ENCODE data around the gene TEAD1.

The TEAD1 gene

DNA sequence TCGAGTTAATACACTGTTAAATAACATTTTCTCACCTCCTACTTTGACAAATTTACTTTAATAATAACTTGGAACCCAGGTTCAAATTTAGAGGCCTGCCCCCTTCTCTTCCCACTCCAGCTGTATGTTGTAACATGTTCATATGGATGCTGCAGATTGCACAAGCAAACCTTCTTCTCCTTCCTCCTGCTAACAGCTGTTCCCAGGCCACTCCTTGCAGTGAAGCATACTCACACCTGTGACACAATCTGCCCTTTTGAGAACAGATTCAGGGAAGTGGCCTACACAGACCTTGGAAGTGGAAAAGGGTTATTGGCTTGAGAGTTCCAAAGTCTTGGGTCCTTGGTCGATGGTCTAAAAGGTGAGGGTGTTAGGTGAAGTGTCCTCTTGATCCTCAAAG, 131.9 kb downstream of the TEAD1 start:
- no peaks in the 10 kb centered on the region for H3K79me2 ChIP-seq (ENCODE audit: control insufficient read depth, low read length)
- H3F3A ChIP-seq (ENCODE audit: control insufficient read depth, insufficient read depth), result no peaks in the 10 kb centered on the region

DNA sequence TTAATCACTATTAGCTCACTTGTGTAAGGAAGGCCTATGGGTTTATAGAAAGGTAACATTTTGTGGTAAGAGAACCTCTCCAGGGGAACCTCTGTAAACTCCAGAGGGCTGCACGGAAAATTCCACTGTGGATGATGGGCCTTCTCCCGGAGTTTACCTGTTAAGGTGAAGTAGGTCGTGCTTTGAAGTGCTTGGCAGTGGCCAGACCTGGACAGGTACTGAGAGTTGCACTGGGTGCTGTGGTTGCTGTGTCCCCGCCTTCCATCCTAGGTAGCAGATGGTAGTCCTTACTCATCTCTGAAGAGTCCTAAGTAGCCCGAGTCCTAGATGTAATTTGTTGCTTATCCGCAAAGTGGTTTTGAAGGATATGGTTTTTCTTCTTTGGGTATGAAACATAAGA, 133.4 kb downstream of the TEAD1 start:
- no peak overlapping the region for H3K4me3 ChIP-seq (ENCODE audit: low read length)
- no peak overlapping the region for H3K27ac ChIP-seq (ENCODE audit: low read depth, low read length)
- no peaks in the 10 kb centered on the region for H3K27me3 ChIP-seq (ENCODE audit: control insufficient read depth, low read length)
- H3K9me2 ChIP-seq (replicated peaks; ENCODE audit: control insufficient read depth, low read length), result no peaks in the 10 kb centered on the region
- no peaks in the 10 kb centered on the region for H4K20me1 ChIP-seq (ENCODE audit: control insufficient read depth, insufficient read depth, low read depth, low read length)
- no peaks in the 10 kb centered on the region for H3K4me1 ChIP-seq (ENCODE audit: control insufficient read depth, low read length)
- no peaks in the 10 kb centered on the region for H3K9me3 ChIP-seq (ENCODE audit: control insufficient read depth, insufficient read depth, low read length)
- no peaks in the 10 kb centered on the region for H3K36me3 ChIP-seq (ENCODE audit: control insufficient read depth, low read length)
- H3F3A ChIP-seq (ENCODE audit: control insufficient read depth, insufficient read depth), result no peaks in the 10 kb centered on the region
- H3K4me2 ChIP-seq (ENCODE audit: low read length), result no peak overlapping the region
- TF ChIP-seq, protein P1, sequence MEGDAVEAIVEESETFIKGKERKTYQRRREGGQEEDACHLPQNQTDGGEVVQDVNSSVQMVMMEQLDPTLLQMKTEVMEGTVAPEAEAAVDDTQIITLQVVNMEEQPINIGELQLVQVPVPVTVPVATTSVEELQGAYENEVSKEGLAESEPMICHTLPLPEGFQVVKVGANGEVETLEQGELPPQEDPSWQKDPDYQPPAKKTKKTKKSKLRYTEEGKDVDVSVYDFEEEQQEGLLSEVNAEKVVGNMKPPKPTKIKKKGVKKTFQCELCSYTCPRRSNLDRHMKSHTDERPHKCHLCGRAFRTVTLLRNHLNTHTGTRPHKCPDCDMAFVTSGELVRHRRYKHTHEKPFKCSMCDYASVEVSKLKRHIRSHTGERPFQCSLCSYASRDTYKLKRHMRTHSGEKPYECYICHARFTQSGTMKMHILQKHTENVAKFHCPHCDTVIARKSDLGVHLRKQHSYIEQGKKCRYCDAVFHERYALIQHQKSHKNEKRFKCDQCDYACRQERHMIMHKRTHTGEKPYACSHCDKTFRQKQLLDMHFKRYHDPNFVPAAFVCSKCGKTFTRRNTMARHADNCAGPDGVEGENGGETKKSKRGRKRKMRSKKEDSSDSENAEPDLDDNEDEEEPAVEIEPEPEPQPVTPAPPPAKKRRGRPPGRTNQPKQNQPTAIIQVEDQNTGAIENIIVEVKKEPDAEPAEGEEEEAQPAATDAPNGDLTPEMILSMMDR (IDR thresholded peaks at IDR 0.05; ENCODE audit: low read depth, low read length, poor library complexity, severe bottlenecking), result no peak
- no peak for TF ChIP-seq EZH2phosphoT487 (IDR thresholded peaks at IDR 0.05; ENCODE audit: borderline replicate concordance, low read length)
- H3K79me2 ChIP-seq (ENCODE audit: control insufficient read depth, low read length), result no peaks in the 10 kb centered on the region

More for the DNA sequence above, 131.9 kb downstream of the TEAD1 start:
- Histone ChIP-seq H3K4me3 (ENCODE audit: low read length) (no peak overlapping the region), H3K9me2 (replicated peaks; ENCODE audit: control insufficient read depth, low read length) (no peaks in the 10 kb centered on the region), H3K4me1 (ENCODE audit: control insufficient read depth, low read length) (no peaks in the 10 kb centered on the region), H3K4me2 (ENCODE audit: low read length) (no peak overlapping the region), H4K20me1 (ENCODE audit: control insufficient read depth, insufficient read depth, low read depth, low read length) (no peaks in the 10 kb centered on the region), H3K36me3 (ENCODE audit: control insufficient read depth, low read length) (no peaks in the 10 kb centered on the region), H3K9me3 (ENCODE audit: control insufficient read depth, insufficient read depth, low read length) (no peaks in the 10 kb centered on the region), H3K27me3 (ENCODE audit: control insufficient read depth, low read length) (no peaks in the 10 kb centered on the region), H3K27ac (ENCODE audit: low read depth, low read length) (no peak overlapping the region)
- TF ChIP-seq, protein P1 (IDR thresholded peaks at IDR 0.05; ENCODE audit: low read depth, low read length, poor library complexity, severe bottlenecking), result no peak
- TF ChIP-seq EZH2phosphoT487 (IDR thresholded peaks at IDR 0.05; ENCODE audit: borderline replicate concordance, low read length), result no peak

DNA sequence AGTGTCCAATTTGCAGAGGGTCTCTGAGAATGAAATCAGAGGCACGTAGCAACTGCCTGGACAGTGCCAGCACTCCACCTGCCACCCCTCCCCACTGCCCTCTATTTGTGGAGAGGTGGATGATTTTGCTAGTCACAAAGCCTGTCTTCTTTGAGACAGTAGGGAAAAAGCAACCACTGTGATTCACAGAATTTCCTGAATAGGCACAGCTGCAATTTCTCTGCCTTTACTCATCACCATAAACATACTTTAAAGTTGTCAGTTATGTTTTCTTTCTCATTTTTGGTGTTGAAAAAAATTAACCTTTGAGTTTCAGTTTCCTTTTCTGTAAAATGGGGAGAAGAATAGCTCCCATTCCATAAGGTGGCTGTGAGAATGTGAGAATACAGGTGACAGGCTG, 134.3 kb downstream of the TEAD1 start:
- Histone ChIP-seq H3K4me3 (ENCODE audit: low read length) (no peak overlapping the region), H3K9me3 (ENCODE audit: control insufficient read depth, insufficient read depth, low read length) (no peaks in the 10 kb centered on the region), H3K79me2 (ENCODE audit: control insufficient read depth, low read length) (no peaks in the 10 kb centered on the region), H3K36me3 (ENCODE audit: control insufficient read depth, low read length) (no peaks in the 10 kb centered on the region), H3K4me1 (ENCODE audit: control insufficient read depth, low read length) (no peaks in the 10 kb centered on the region), H3K27me3 (ENCODE audit: control insufficient read depth, low read length) (no peaks in the 10 kb centered on the region), H3F3A (ENCODE audit: control insufficient read depth, insufficient read depth) (no peaks in the 10 kb centered on the region), H3K4me2 (ENCODE audit: low read length) (no peak overlapping the region), H3K27ac (ENCODE audit: low read depth, low read length) (no peak overlapping the region), H3K9me2 (replicated peaks; ENCODE audit: control insufficient read depth, low read length) (no peaks in the 10 kb centered on the region), H4K20me1 (ENCODE audit: control insufficient read depth, insufficient read depth, low read depth, low read length) (no peaks in the 10 kb centered on the region)
- TF ChIP-seq, protein P1 (IDR thresholded peaks at IDR 0.05; ENCODE audit: low read depth, low read length, poor library complexity, severe bottlenecking), result no peak
- TF ChIP-seq EZH2phosphoT487 (IDR thresholded peaks at IDR 0.05; ENCODE audit: borderline replicate concordance, low read length), result no peak

DNA sequence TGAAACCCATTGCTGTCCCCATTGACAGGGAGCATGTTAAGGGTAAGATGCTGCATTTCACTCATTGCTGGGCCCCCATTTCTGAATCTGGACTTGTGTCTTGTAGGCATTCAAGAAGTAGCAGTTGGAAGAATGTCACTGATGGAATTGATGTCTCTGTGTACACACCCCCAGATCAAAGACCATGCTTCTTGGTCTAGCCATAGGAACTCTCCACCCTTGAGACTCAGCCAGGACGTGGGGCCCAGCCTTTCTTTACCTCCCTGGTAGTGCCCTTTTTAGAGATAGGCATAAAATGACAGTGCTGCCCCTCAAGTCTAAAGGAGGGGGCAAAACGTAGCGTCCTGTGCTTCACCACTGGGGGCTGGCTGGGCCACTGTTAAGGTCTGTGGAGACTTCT, 135.1 kb downstream of the TEAD1 start:
- Histone ChIP-seq H3K4me2 (ENCODE audit: low read length) (no peak overlapping the region), H3K27me3 (ENCODE audit: control insufficient read depth, low read length) (no peaks in the 10 kb centered on the region), H3F3A (ENCODE audit: control insufficient read depth, insufficient read depth) (no peaks in the 10 kb centered on the region), H3K27ac (ENCODE audit: low read depth, low read length) (no peak overlapping the region), H3K9me3 (ENCODE audit: control insufficient read depth, insufficient read depth, low read length) (no peaks in the 10 kb centered on the region), H3K79me2 (ENCODE audit: control insufficient read depth, low read length) (no peaks in the 10 kb centered on the region), H3K36me3 (ENCODE audit: control insufficient read depth, low read length) (no peaks in the 10 kb centered on the region), H3K4me3 (ENCODE audit: low read length) (no peak overlapping the region), H3K9me2 (replicated peaks; ENCODE audit: control insufficient read depth, low read length) (no peaks in the 10 kb centered on the region), H3K4me1 (ENCODE audit: control insufficient read depth, low read length) (no peaks in the 10 kb centered on the region), H4K20me1 (ENCODE audit: control insufficient read depth, insufficient read depth, low read depth, low read length) (no peaks in the 10 kb centered on the region)
- TF ChIP-seq, protein P1 (IDR thresholded peaks at IDR 0.05; ENCODE audit: low read depth, low read length, poor library complexity, severe bottlenecking), result no peak
